ENCODE results near the gene ACER3. TPM values are rescaled to one million over a fixed set of nuclear protein-coding genes. Genes with fewer than 3 reads are reported as not detected.
"Not testable (repeated sequence)": the region's sequence is repeated elsewhere in the genome, so short reads cannot be mapped to it uniquely, and the experiment has no call there.

ACER3 gene
- total and polyA plus RNA-seq, 2 donors (not counting 1 experiment from before 2014, with no cell fraction given): 3.3 to 12.9 TPM

GRCh38 chr11:77060234-77060633 is 199.5 kb downstream of the ACER3 start:
- H2AFZ ChIP-seq (ENCODE audit: insufficient read depth, low read depth, low read length, poor library complexity, severe bottlenecking): no peak overlapping the region
- POLR2A ChIA-PET: no interaction called here
- no peak for TF ChIP-seq EZH2 (IDR thresholded peaks at IDR 0.05; ENCODE audit: borderline replicate concordance, insufficient read depth, low read depth, low read length, poor library complexity, severe bottlenecking)
- TF ChIP-seq CTCF (IDR thresholded peaks at IDR 0.05): no peak
- intact Hi-C loops (cut with micrococcal nuclease): no loop called here
- H3K4me3 ChIP-seq (ENCODE audit: control extremely low read depth in 1 of 5, extremely low read depth in 1 of 5, insufficient read depth in 1 of 5, low read depth in 2 of 5, low read length in 4 of 5): no peak overlapping the region
- no peaks in the 10 kb centered on the region for H3K4me1 Mint-ChIP-seq
- no peaks in the 10 kb centered on the region for H3K4me1 ChIP-seq (ENCODE audit: control insufficient read depth in 2 of 2, insufficient read depth in 2 of 2, low read length in 2 of 2)
- no CpG with 5 or more reads among the region's 4 CpGs for WGBS (ENCODE audit: insufficient coverage)
- H3K79me2 ChIP-seq (ENCODE audit: control insufficient read depth, insufficient read depth, low read length): no peaks in the 10 kb centered on the region
- DNase-seq: no peak
- peaks cover 3% of the 10 kb centered on the region for H3K9me3 Mint-ChIP-seq (ENCODE audit: insufficient read depth)
- peaks cover 1 to 26% (median 10%) of the 10 kb centered on the region in 3 donors for H3K9me3 ChIP-seq (ENCODE audit: control extremely low read depth in 1 of 3, control insufficient read depth in 2 of 3, insufficient read depth in 1 of 3, low read length in 2 of 3)
- H3K27me3 Mint-ChIP-seq: peaks cover 19% of the 10 kb centered on the region
- CTCF ChIA-PET: no interaction called here
- no peak overlapping the region for H3K27ac ChIP-seq (ENCODE audit: low read length in 2 of 2)
- H3K4me3 Mint-ChIP-seq: no peak overlapping the region
- H3K9ac ChIP-seq (ENCODE audit: low read length): no peak overlapping the region
- no peaks in the 10 kb centered on the region for H3K36me3 ChIP-seq (replicated peaks in 1 of 2; ENCODE audit: control extremely low read depth in 1 of 2, control insufficient read depth in 1 of 2, extremely low read depth in 1 of 2, insufficient read depth in 2 of 2, low read length in 1 of 2)
- no peak for ATAC-seq (ENCODE audit: low read depth)
- peaks cover 0 to 10% (median 0%) of the 10 kb centered on the region in 4 experiments for H3K27me3 ChIP-seq (replicated peaks in 1 of 4; ENCODE audit: control extremely low read depth in 1 of 4, control insufficient read depth in 3 of 4, insufficient read depth in 4 of 4, low read length in 3 of 4)
- H3K27ac Mint-ChIP-seq: no peak overlapping the region
- no peaks in the 10 kb centered on the region for H4K20me1 ChIP-seq (ENCODE audit: control insufficient read depth, insufficient read depth, low read length, poor library complexity, severe bottlenecking)
- no peak overlapping the region for H3K4me2 ChIP-seq (replicated peaks; ENCODE audit: low read depth, low read length, poor library complexity, severe bottlenecking)

GRCh38 chr11:77061258-77061657 is 200.5 kb downstream of the ACER3 start:
- ATAC-seq (ENCODE audit: low read depth); H3K27me3 ChIP-seq (replicated peaks in 1 of 4; ENCODE audit: control extremely low read depth in 1 of 4, control insufficient read depth in 3 of 4, insufficient read depth in 4 of 4, low read length in 3 of 4); H3K4me2 ChIP-seq (replicated peaks; ENCODE audit: low read depth, low read length, poor library complexity, severe bottlenecking); H3K36me3 ChIP-seq (replicated peaks in 1 of 2; ENCODE audit: control extremely low read depth in 1 of 2, control insufficient read depth in 1 of 2, extremely low read depth in 1 of 2, insufficient read depth in 2 of 2, low read length in 1 of 2); H3K4me3 Mint-ChIP-seq; H3K9ac ChIP-seq (ENCODE audit: low read length); H3K27ac ChIP-seq (ENCODE audit: low read length in 2 of 2); H2AFZ ChIP-seq (ENCODE audit: insufficient read depth, low read depth, low read length, poor library complexity, severe bottlenecking); CTCF ChIA-PET; intact Hi-C loops (cut with micrococcal nuclease); H3K79me2 ChIP-seq (ENCODE audit: control insufficient read depth, insufficient read depth, low read length); H3K4me3 ChIP-seq (ENCODE audit: control extremely low read depth in 1 of 5, extremely low read depth in 1 of 5, insufficient read depth in 1 of 5, low read depth in 2 of 5, low read length in 4 of 5); H3K4me1 Mint-ChIP-seq; H4K20me1 ChIP-seq (ENCODE audit: control insufficient read depth, insufficient read depth, low read length, poor library complexity, severe bottlenecking); DNase-seq; H3K4me1 ChIP-seq (ENCODE audit: control insufficient read depth in 2 of 2, insufficient read depth in 2 of 2, low read length in 2 of 2); H3K9me3 Mint-ChIP-seq (ENCODE audit: insufficient read depth); POLR2A ChIA-PET; H3K27ac Mint-ChIP-seq: not testable (repeated sequence)
- peaks cover 1 to 18% (median 10%) of the 10 kb centered on the region in 3 donors for H3K9me3 ChIP-seq (ENCODE audit: control extremely low read depth in 1 of 3, control insufficient read depth in 2 of 3, insufficient read depth in 1 of 3, low read length in 2 of 3)
- peaks cover 19% of the 10 kb centered on the region for H3K27me3 Mint-ChIP-seq
- WGBS (ENCODE audit: insufficient coverage): no CpG with 5 or more reads among the region's 4 CpGs
